HG02623 (cell line): ENCODE measurements around the gene MILR1.
"Not testable (repeated sequence)": the region's sequence is repeated elsewhere in the genome, so short reads cannot be mapped to it uniquely, and the experiment has no call there.

Experiments
- ATAC-seq: cut with Tn5 transposase; IDR thresholded peaks from one replicate; pipeline ENCODE4 v1.9.1; 2021; ENCODE audit warnings: moderate library complexity; ENCODE audit not compliant: unreplicated experiment

MILR1 gene, protein sequence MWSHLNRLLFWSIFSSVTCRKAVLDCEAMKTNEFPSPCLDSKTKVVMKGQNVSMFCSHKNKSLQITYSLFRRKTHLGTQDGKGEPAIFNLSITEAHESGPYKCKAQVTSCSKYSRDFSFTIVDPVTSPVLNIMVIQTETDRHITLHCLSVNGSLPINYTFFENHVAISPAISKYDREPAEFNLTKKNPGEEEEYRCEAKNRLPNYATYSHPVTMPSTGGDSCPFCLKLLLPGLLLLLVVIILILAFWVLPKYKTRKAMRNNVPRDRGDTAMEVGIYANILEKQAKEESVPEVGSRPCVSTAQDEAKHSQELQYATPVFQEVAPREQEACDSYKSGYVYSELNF

GRCh38 chr17:64448665-64449512 is at the start of gene MILR1:
Gene MILR1 (plus strand): TSS chr17:64449115. CDS start chr17:64449169, 54 bp downstream.
- ATAC-seq: no peak

GRCh38 chr17:64399767-64400156 is 49.2 kb upstream of the MILR1 start:
- ATAC-seq: no peak

- no peak for ATAC-seq
Observed at GRCh38 chr17:64400642-64401041, 48.3 kb upstream of the MILR1 start.

- ATAC-seq: no peak
Observed at GRCh38 chr17:64401244-64401860, 47.6 kb upstream of the MILR1 start.

- ATAC-seq: no peak
Observed at GRCh38 chr17:64401941-64402340, 47.0 kb upstream of the MILR1 start.

DNA sequence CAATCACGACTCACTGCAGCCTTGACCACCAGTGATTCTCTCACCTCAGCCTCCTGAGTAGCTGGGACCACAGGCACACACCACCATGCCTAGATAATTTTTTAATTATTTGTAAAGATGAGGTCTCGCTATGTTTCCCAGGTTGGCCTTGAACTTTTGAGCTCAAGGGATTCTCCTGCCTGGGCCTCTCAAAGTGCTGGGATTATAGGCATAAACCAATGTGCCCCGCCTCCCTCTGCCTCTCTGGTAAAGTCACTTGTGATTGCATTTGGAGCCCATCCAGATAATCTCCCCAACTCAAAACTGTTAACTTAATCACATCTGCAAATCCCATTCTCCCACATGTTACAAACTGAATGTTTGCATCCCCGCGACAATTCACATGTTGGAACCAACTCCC is 46.4 kb upstream of the MILR1 start:
- ATAC-seq: no peak

- no peak for ATAC-seq
Observed at GRCh38 chr17:64403881-64404460, 44.9 kb upstream of the MILR1 start.

DNA sequence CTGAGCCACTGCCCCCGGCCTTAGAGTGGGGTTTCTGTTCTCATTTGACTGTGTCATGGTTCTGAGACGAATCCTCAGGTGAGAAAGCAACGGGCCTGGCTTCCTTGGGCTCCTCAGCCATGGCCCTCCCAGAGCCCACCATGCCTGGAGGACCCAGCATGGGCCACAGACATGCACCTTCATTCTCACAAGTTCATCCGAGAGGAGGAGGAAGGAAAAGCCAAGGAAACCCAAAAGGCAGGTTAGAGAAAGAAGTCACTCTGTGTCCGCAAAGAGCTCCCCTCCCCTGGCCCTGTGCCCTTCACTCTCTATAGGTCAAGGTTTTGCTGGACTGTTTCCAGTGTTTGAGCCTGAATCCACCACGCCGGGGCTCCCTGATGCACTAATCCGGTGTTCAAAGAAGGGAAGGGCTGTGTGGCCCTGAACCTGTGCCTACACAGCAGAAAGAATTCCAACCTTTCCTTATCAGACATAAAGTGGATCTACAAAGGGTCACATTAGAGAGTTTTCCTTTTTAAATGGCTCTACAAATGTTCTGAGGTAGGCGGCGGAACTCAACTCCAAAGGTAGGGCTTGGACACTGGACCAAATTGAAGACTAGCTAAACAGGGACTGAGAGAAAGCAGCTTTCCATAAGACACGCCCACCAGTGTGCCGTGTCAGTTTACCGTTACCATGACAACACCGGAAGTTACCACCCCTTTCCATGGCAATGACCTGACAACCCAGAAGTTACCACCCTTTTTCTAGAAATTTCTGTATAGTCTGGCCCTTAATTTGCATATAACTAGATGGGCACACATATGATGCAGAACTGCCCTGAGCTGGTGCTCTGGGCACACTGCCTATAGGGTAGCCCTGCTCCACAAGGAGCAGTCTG is 42.4 kb upstream of the MILR1 start:
- ATAC-seq: no peak

DNA sequence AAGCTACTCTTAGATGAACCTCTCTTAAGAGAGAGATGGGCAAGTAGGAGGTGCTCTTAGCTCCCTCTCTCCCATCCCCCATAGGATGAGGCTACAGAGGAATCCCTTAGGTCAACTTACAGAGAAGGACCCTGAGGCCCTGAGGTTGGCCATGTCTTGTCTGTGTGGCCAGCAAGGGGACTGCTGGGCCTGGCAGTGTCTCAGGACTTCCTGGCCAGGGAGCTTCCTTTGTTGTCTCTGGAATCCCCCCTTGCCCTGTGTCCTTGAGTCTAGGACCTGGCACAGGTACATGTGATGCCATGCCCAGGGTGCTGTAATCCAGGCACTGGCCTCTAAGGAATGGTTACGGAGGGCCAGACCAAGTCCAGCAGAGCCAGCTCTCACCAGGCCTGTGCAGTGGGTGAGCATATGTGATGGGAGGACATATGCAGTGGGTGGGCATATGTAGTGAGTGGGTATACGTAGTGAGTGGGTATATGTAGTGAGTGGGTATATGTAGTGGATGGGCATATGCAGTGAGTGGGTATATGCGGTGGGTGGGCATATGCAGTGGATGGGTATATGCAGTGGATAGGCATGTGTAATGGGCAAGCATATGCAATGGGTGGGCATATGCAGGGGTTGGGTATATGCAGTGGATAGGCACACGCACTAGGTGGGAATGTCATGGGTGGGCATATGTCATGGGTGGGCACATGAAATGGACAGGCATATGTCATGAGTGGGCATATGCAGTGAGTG is 38.0 kb upstream of the MILR1 start:
- no peak for ATAC-seq

DNA sequence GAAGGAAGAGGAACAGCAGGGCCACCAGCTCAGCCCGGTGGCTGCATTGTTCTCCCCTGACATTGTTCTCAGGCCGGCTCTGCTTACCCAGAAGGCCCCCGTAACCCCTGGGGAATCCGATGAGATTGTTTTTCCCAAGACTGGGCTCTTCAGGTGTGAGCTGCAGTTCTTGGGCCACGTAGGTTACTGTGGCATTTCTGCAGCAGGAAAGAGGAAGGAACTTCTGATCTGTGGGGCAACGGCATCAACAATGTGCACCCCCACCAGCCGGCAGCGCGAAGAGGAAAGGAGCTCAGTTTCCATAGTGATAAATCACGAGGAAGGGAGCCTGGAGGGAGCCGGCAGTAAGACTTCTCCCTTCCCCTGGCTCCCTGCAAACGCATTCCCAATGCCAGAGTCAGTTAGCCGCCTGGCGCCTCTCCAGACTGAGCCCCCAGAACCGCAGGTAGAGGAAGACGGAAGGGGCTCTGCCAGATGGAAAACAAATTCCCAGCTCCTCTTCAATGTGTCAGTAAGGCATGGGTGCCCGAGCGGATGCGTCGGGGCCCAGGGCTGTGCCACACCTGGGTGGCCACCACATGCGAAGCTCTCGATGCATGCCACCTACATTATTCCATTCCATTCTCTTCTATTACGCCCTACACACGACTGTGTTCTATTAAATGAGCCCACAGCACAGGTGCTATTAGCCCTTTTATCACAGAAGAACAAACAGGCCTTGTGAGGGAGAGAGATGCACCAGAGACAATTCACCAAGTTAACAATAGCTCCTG is 36.7 kb upstream of the MILR1 start:
- no peak for ATAC-seq

- ATAC-seq: no peak
Observed at GRCh38 chr17:64412944-64413381, 36.0 kb upstream of the MILR1 start.

DNA sequence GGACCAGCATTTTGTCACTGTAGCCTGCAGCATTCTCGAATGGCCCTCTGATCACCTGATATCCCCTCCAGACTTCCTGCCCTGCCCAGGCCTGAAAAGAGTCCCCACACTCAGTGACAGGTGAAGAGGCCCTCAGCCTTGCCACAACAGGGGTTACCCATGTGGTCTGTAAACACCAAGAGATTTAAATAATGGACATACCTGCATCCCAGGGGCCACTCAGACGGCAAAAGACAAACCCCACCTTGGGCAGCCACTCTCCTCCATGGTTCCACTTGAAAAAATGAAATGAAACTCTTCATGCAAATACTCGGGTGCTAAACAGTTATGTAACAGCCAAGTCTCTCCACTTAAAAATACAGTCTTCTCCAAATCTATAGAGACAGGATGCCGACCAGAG is 35.4 kb upstream of the MILR1 start:
- no peak for ATAC-seq

GRCh38 chr17:64418506-64419339 is 30.2 kb upstream of the MILR1 start:
- ATAC-seq: no peak

- no peak for ATAC-seq
Observed at GRCh38 chr17:64420143-64420670, 28.7 kb upstream of the MILR1 start.

- not testable (repeated sequence) for ATAC-seq
Observed at GRCh38 chr17:64422121-64422520, 26.8 kb upstream of the MILR1 start.

DNA sequence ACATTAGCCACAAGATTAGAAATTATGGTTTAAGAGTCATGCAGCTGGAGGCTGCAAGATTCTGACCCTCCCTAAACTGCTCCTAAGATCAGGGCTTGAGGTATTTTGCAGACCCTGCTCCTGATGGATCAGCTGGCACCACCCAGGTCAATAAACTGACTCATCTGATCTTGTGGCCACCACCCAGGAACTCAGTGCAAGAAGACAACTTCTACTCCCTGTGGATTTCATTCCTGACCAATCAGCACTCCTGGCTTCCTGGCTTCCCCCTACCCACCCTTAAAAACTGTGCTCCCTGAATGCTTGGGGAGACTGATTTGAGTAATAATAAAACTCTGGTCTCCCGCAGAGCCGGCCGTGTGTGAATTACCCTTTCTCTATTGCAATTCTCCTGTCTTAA is 25.0 kb upstream of the MILR1 start:
- no peak for ATAC-seq

DNA sequence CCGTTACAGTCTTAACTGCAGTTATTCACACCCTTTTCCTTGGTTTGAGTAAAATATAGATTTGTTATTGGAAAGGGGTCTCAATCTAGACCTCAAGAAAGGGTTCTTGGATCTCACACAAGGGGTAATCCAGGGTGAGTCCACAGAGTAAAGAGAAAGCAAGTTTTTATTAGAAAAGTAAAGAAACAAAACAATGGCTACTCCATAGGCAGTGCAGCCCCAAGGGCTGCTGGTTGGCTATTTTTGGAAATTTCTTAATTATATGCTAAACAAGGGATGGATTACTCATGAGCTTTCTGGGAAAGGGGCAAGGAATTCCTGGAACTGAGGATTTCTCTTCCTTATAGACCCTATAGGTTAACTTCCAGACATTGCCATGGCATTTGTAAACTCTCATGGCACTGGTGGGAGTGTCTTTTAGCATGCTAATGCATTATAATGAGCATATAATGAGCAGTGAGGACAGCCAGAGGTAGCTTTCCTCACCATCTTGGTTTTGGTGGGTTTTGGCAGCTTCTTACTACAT is 24.5 kb upstream of the MILR1 start:
- no peak for ATAC-seq

GRCh38 chr17:64425191-64425590 is 23.7 kb upstream of the MILR1 start:
- no peak for ATAC-seq
